NCI-H2171 (cell line): ENCODE data around the gene CACNA1B.

Experiments
- DNase-seq: peaks from one replicate; lab custom pipeline; 2025; lab: John Stamatoyannopoulos, UW

The CACNA1B gene

GRCh38 chr9:138040446-138041430 lies 163.2 kb downstream of the CACNA1B start:
- no peak for DNase-seq

GRCh38 chr9:138042146-138042545 lies 164.6 kb downstream of the CACNA1B start:
- no peak for DNase-seq

GRCh38 chr9:138042640-138043039 lies 165.1 kb downstream of the CACNA1B start:
- no peak for DNase-seq

- DNase-seq: no peak
These were observed 165.5 kb downstream of the CACNA1B start for GRCh38 chr9:138043061-138043410.

- no peak for DNase-seq
These were observed 166.1 kb downstream of the CACNA1B start for GRCh38 chr9:138043411-138044345.

GRCh38 chr9:138044485-138045383 lies 167.2 kb downstream of the CACNA1B start:
- DNase-seq: no peak

GRCh38 chr9:138045541-138046490 lies 168.2 kb downstream of the CACNA1B start:
- DNase-seq: no peak

- no peak for DNase-seq
These were observed 169.2 kb downstream of the CACNA1B start for GRCh38 chr9:138046641-138047301.

GRCh38 chr9:138047469-138048040 lies 170.0 kb downstream of the CACNA1B start:
- DNase-seq: no peak

GRCh38 chr9:138048184-138048583 lies 170.6 kb downstream of the CACNA1B start:
- no peak for DNase-seq

- no peak for DNase-seq
These were observed 171.7 kb downstream of the CACNA1B start for GRCh38 chr9:138049085-138049778.

- DNase-seq: no peak
These were observed 172.3 kb downstream of the CACNA1B start for GRCh38 chr9:138049779-138050471.

GRCh38 chr9:138050472-138051330 lies 173.1 kb downstream of the CACNA1B start:
- no peak for DNase-seq

- no peak for DNase-seq
These were observed 174.2 kb downstream of the CACNA1B start for GRCh38 chr9:138051586-138052321.

- no peak for DNase-seq
These were observed 174.7 kb downstream of the CACNA1B start for GRCh38 chr9:138052322-138052615.

- DNase-seq: no peak
These were observed 175.2 kb downstream of the CACNA1B start for GRCh38 chr9:138052635-138053320.
